SIG-M5 (cell line): ENCODE measurements around the gene POGLUT3.

Source experiments
- DNase-seq: peaks from one replicate; lab custom pipeline; 2025; lab: John Stamatoyannopoulos, UW

POGLUT3 gene

GRCh38 chr11:108500721-108501120 lies 2.5 kb upstream of the POGLUT3 start:
- no peak for DNase-seq

- no peak for DNase-seq
These were observed 2.0 kb upstream of the POGLUT3 start for GRCh38 chr11:108500169-108500568.

GRCh38 chr11:108498816-108499408 lies 728 bp upstream of the POGLUT3 start:
- DNase-seq, result no peak

DNA sequence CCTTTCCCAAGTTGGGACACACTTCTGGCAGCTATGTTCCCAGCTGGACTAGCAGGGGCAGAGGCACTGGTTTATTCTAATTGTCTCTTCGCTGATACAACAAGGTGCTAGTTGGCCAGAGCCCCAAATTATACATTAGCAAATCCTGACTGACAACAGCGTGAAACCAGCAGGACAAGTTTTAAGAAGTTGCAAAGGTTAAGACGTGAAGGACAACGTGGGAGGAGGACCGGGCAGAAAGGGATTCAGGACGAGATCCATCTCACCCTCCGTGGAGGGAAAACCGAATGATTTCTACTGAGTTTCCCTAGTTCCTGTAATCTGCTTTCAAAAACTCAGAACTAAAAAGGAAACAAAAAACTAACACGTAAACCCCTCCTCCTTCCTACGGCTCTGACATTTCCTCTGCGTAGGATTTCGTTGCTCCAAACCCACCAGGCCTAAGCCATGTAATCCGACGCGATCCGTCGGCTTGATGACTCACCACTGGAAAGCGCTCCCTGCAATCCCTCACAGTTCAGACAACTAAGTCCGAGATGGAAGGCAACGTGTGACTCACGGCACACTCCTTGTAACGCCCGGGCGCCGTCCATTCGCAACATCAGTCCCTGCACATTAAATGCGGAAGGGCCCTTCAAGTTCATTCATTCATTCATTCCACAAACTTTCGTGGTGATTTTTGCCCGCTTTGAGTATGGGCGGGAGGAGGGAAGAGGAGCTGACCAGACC lies 703 bp downstream of the POGLUT3 start:
- peak; percentile 65 for DNase-seq

DNA sequence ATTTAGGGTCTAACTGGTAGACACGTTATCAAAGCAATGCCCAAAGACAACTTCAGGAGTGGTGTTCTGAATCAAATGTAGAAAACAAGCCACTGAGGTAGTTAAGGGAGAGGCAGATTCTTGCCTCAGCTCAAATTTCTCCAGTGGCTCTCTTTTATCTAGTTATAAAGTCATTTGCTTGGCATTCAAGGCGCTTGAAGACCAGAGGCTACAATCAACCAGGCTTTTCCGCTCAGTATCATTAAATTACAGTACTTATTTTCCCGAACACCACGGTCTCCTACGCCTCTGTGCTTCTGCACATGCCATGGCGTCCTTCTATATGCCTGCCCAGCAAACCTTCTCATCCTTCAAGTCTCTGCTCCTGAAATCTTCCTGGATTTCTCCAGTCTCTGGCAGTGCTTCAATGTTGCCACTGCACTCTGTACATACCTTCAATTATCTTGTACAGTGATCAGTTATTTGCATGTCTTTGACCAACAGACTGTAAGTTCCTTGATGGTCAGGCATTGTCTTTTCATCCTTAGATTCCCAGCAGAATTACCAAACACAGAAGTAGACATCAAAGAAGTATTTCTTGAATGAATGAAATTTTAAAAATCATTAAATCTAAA lies 1.4 kb downstream of the POGLUT3 start:
- no peak for DNase-seq

DNA sequence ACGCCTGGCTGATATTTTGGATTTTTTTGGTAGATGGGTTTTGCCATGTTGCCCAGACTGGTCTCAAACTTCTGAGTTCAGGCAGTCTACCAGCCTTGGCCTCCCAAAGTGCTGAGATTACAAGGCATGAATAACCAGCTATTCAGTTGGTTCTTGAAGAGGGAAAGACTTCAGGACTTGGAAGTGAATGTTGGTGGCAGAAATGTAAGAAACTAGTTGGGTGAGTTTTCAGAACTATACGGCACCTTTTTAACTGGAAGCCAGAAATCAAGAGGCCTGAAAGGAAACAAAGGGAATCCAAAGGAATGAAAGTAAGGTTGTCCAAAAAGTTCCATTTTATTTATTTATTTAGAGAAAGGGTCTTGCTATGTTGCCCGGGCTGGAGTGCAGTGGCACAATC lies 2.9 kb downstream of the POGLUT3 start:
- no peak for DNase-seq

DNA sequence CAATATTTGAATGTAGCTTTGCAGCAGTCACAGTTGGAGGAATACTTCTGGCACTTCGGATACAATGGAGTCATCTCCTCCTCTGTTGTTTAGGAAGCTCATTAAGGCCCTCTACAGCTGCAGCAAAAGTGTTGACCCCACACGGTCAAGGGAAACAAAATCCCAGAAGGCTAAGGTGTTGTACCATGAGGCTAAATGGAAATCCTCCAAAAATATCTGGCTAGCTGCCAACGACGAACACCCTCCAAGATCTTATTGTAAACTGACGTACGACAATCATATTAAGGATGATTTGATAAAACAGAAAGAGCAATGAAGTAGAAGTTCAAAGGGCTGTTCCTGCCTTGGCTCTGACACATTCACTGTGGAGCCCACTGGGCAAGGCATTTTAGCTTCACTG lies 4.0 kb downstream of the POGLUT3 start:
- DNase-seq, result no peak

DNA sequence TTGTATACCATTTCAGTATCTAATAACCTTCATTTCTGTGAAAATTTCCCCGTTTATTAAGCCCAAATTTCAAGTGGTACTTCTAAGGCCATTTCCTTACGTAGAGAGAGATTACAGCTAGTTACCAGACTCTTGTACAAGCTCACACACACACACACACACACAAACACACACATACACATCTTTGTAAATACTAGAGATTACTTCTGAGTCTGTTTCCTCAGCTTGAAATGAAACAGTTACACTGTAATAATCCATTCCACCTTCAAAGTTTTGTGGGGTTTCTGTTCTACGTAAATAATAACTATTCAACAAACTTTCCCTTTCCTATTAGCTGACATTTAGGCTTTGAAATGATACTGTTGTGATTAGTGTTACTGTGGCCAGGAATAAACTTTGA lies 6.2 kb downstream of the POGLUT3 start:
- DNase-seq, result no peak

DNA sequence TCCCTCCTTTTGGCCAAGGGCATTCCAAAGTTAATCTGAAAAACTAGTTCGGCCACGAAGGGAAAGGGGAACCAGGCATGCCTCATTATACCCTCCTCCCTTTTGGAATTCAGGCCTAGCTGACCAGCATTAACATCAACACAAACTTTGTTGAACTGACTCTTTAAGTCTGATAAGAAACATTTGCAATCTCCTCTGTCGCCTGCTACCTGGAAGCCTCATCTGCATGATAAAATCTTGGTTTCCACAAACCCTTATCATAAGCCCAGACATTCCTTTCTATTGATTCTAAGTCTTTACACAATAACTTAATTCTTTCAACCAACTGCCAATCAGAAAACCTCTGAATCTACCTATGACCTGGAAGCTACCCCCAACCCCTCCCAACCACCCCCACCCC lies 11.4 kb downstream of the POGLUT3 start:
- DNase-seq, result no peak

DNA sequence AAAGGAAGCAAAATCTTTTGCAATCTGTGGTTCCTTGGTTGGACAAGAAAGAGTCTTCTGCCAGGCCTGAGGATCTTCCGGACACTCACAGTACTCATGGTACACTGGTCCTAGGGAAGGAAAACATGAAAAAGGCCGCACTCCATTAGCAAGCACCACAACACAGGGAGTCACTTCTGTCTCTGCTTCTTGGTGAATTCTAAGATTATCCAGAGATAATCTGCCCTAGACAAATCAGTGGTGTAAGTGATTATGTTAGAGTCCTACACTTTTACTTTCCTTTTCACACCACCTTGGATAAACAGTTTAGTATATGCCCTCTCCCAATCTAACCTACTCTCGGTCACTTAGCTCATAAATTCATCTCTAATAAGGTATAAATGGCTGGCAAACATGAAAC lies 11.9 kb downstream of the POGLUT3 start:
- no peak for DNase-seq

DNA sequence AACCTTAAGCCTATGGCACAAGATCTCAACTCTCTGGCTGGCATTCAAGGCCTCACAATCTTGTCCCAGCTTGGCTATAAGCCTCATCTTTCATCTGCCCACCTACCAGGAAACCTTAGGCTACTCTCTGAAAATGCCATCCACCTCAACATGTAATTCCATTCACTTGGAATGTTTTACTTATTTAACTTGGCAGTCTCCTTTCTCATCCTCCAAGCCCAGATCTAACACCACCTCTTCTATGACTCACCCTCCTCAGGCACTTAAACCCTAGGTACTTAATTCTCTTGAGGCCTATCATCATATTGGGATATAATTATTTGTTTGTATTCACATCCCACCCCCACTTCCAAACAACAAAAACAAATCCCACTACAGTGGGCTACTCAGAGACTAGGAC lies 15.0 kb downstream of the POGLUT3 start:
- DNase-seq, result no peak

DNA sequence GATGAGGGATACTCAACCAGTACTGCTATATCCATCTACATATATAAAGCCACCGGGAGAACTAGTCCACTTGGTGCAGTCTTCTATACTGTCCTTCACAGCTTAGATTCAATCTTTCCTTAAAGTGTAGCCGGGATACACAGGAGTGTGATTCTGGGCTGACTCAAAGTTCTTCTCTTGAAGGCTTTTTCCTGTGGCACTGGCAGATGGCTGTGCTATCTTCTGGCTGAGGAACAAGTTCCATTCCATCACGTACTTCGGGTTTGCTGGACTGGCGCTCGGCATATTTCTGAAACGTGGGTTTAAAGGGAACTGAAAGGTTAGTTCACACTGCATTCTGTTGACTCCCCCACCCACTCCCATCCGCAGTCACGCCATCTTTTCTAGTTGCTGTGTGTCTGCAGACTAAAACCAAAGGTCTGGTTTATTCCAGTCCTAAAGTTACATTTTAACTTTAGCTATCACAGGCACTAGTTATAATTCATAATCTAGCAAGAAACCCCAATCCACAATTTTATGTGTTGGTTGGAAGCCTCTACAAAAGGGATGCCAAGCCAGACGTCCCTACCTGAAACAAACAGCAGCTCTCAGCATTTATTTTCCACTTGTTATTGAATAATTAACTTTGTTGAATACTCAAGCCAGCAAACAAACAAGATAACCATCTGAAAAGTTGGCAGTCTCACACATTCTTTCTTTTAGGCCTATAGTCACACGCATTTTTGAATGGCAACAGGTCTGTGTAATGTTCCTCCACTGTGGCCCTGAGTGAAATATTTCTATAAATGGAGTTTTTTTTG lies 23.3 kb downstream of the POGLUT3 start:
- DNase-seq, result no peak

- no peak for DNase-seq
These were observed 25.5 kb downstream of the POGLUT3 start for GRCh38 chr11:108472681-108473080.

GRCh38 chr11:108468478-108468864 lies 29.7 kb downstream of the POGLUT3 start:
- DNase-seq, result no peak

- peak; percentile 64 for DNase-seq
These were observed 30.9 kb downstream of the POGLUT3 start, which contains the start of gene C11orf65 for GRCh38 chr11:108467091-108467823. TSS of gene C11orf65 (minus strand) at chr11:108467529. CDS start at chr11:108461559, 5,970 bp downstream.

DNA sequence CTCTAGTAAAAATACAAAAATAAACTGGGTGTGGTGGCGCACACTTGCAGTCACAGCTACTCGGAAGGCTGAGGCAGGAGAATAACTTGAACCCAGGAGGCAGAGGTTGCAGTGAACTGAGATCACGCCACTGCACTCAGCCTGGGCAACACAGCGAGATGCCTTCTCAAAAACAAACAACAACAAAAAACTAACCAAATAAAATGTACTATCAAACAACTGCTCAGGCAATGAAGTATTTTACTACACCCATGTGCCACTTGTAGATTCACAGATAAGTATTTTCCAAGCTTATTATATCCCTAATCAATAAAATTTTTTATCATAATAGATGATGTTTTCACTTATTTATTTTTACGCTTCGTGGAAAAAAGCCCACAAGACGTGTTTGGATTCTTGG lies 31.8 kb downstream of the POGLUT3 start:
- no peak for DNase-seq

DNA sequence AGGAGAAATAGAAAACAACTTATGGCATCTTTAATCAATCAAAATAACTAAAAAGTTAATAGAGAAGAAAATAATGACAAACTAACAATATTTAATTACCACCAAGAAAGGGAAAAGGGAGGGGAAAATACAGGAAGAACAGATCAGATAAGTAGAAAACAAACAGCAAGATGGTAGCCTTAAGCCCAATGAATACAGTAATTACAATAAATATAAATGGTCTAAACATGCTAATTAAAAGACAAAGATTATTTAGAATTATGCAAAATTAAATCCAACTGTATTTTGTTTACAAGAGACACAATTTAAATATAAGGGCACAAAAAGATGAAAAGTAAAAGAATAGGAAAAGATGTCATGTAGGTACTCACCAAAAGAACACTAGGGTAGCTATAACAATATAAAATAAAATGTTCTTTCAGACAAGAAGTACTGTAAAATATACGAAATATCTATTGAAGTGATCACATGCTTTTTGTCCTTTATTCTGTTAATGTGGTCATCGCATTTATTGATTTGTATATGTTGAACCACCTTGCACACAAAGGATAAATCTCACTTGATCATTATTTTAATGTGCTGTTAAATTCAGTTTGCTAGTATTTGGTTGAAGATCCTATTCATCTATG lies 44.9 kb downstream of the POGLUT3 start:
- DNase-seq, result no peak
